Cortex of kidney (tissue), 1 donor: ENCODE measurements around the gene AKAP8.
"Not testable (repeated sequence)": the region's sequence is repeated elsewhere in the genome, so short reads cannot be mapped to it uniquely, and the experiment has no call there.

Experiments used
- DNase-seq: peaks from one replicate; lab custom pipeline; 2025; lab: John Stamatoyannopoulos, UW

Gene AKAP8

DNA sequence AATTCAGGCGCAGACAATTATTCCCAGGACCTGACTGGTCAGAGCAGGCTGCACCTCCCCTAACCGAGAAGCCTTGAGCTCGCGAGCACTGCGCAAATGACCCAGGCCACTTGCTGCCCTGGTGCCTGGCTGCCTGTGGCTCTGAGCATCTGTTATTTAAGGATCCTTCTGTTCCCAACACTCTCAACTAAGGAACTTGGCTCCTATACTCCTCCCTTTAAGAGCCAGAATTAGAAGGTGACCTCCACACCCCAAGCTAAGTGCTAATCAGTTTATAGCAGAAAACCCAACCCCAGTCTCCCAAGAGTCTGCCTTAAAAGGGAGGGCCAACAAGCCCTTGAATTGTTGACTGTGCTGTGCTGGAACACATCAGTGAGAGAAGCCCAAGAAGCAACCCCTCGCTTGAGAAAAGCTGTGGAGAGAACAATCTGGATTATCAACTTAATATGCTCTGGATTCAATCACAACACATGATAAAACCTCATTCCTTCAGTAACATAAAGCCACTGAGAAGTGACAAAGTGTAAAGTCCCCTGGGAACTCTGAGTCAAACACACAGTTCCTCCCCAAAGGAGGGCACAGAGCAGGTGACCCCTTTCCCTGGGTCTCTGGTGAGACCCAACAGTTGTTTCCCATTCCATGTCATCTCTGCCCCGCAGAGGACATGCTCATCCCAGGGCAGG lies 24.7 kb upstream of the AKAP8 start:
- DNase-seq: no peak

DNA sequence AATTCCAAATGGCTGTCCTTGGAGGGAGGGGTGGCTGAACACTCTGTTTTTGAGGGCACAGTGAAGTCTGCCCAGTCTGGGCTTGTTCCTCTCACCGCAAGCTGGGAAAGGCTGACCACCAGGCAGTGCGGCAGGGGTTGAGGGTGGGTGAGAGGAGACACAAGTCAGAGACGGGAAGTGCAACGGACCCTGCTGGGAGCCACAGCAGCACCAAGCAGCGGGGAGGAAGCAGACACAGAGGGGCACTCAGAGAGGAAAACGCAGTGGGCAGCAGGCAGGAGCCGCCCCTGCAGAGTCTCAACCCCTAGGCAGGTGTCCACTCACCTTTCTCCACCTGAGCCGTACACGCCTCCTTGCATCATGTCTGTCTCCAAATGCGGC lies 23.6 kb upstream of the AKAP8 start:
- no peak for DNase-seq

DNA sequence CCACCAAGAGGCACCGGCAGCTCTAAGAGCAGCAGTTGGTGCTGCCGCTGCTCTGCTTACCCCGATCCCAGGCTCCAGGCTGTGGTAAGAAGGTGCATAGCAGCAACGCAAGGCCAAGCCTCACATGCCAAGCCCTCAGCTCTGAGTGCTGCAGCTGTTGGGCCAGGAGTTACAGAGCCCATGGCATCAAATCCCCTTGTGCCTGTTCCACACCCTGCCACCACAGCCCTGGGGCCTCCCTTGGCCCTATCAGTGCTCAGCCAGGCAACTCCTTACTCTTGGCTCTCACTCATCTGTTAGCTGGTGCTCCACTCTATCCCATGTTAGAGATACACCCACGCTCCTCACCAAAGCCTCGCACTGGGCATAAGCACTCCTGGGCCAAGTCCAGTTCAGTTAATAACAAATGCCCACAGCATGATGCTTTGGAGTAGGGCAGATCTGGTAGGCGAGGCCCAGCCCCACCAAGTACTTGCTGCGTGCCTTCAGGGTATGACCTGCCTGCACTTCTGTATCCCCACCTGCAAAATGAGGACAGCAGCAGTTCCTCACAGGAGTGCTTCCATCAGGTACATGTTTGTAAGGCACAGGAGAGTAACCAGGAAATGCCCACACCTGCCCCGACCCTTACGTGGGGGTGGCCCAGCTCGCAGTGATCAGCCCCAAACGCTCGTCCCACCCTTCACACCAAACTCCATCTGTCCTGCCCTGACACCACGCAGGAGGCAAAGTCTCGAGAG lies 23.0 kb upstream of the AKAP8 start:
- DNase-seq: no peak

DNA sequence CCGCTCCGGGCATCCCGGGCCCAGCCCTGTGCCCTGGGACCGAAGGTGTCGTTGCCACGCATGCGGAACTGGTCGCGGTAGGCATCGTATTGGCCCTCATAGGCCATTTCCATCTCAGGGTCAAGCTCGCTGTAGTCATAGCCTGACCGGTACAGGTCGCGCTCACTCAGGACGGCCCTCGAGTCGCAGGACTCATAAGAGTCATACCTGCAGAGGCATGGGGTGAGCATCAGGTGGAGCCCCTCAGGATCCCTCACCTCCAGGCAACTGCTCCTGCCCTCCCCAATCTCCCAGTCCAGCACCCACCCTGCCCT lies 21.8 kb upstream of the AKAP8 start:
- DNase-seq: no peak

DNA sequence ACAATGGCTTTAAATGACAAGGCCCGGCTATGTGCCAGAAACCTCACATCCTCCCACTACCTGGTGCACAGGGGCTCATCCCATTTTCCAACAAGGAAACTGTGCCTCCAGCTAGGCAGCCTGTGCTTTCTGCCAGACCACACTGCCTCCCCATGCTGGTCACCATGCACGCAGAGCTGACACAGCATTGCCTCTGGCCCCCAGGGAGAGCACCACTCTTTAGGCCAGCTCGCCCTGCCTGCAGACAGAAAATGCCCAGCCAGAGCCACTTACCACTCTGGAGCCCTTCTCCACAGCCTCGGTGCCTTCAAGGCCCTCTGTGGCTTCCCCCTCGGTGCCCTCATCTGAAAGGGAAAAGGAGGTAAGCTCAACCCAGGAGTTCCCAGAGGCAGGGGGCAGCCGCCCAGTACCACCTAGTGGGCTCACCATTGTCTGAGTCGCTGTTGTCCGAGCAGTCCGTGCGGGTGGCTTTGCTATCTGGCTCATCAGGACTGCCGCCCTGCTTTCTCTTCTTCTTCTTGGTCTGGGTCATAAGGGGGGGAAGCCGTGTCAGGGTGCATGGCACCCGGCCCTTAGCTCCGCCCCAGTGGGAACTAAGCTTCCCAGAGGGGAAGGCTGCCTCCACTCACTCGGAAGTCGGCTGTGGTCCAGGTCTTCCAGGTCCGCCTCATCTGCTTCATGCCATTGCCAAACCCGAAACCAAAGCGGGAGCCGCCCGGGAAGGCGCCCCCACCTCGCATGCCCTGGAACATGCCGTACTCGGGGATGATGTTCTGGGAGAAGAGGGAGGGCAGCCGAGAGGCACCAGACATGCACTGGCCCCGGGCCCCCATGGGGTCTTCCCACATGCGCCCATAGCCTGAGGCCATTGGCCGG lies 21.2 kb upstream of the AKAP8 start:
- DNase-seq: no peak

DNA sequence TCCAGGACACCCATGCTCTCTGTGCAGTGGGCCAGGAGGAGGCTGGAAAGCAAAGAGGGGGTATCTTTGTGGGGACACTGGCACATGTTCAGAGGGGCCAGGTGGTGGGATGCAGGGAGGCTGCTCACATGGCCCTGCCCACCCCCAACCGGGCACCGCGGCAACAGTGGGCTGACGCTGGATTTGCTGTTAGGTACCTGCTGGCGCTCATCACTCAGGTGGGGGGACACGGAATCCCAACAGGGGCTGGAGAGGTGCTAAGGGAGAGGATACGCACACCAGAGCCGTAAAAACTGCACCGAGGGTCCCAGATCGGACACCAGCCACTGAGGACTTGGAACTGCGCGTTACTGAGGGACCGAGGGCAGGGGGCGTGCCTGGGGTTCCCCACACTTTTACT lies 20.0 kb upstream of the AKAP8 start:
- no peak for DNase-seq

DNA sequence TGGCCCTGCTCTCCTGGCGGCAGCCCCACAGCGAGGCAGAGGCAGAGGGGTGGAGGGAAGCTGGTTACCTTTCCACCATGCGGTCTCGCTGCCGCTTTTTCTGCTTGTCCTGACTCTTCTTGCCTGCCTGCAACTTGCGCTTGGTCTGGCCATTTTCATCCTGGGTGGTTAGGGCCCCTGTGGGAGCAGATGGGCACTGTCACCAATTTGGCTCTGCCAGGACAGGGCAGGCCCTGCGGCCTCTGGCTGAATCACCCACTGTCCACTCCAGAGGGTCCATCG lies 19.6 kb upstream of the AKAP8 start:
- no peak for DNase-seq

DNA sequence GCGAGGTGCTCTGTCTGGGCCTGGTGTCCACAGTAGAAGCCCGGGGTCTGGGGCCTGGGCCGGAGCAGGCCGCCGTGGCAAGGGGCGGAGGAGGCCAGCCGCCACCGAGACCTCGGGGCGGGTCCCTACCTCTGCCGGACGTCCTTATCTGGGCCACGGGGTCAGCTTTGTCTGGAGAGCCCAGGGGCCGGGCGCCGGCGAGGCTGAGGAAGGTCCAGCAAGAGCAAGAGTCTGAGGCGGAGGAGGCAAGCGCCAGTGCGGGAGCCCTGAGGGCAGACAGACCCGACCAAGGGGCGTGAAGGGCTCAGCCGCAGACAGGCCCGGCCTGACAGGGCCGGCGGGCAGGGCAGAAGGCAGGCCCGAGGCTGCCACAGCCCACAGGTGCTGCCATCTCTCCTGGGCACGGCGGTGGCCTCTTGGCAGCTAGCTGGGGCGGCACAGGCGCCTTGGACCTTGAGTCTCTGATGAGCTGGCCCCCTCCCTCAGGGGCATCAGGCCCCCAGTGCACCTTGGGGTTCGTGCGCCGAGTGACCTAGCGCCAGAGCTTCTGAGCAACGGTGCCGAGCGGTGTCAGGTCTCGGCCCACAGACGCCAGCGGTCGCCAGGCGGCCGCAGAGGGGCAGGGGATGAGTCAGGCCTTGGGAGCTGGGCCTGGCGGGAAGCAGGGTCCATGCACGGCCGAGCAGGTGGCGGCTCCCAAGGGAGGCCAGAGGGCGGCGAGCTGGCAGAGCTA lies 19.1 kb upstream of the AKAP8 start:
- no peak for DNase-seq

DNA sequence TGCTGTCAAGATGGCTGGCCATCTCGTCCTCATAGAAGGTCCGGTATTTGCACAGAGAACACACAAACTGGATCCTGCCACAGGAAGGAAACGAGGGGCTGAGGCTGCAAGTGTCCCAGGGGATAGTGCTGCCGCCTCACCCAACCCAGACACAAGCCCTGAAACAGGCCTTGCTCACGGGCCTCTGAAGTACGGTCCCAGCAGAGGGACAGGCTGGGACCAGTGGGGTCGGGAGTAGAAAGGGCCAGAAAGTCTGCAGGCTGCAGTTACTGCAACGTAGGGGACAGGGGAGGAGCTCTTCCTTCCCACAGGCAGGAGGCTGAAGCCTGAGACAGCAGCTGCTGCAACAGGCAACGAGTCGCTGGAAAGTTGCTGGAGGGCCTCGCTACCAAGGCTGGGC lies 18.2 kb upstream of the AKAP8 start:
- DNase-seq: no peak

DNA sequence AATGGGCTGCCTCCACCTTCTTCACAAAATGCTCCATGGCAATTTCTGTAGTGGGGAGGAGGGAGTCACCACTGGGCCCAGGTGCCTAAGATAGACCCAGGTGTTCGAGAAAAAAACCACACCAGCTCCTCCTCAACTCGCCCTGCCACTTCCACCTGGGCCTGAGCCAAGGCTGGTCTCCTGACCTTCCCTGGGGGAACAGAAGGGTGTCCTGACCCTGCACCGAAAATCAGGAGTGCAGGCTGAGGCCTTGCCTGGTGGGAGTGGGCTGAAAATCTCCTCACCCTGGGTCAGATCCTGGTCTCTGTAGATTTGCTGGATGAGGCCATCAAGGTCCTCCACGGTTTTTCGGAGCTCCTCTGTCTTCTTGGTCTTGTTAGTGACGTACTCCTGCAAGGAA lies 17.6 kb upstream of the AKAP8 start:
- no peak for DNase-seq

DNA sequence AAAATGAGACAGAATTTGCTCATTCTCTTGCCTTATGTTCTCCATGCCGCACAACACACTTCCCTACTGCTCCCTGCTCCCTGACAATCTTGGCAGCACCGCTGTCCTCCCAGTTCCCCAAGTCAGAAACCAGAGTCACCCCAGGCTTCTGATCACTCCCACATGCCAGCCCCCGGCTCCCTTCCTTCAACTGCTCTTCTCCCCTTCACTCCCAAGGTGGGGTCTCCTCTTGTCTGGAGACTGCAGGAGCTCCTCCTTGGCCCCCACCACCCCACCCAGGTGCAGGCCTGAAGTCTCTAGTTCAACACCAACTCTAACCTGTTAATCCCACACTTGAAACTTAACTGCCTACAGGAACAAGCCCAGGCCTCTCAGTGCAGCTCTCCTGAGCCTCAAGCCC lies 16.8 kb upstream of the AKAP8 start:
- no peak for DNase-seq

DNA sequence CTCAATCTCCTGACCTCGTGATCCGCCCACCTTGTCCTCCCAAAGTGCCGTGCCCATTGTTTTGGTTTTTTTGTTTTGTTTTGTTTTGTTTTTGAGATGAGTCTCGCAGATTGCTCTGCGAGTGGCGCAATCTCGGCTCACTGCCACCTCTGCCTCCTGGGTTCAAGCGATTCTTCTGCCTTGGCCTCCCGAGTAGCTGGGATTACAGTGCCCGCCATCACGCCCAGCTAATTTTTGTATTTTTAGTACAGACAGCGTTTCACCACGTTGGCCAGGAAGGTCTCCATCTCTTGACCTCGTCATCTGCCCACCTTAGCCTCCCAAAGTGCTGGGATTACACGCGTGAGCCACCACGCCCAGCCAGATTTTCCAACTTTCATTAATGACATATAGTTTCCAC lies 15.7 kb upstream of the AKAP8 start:
- DNase-seq: not testable (repeated sequence)

DNA sequence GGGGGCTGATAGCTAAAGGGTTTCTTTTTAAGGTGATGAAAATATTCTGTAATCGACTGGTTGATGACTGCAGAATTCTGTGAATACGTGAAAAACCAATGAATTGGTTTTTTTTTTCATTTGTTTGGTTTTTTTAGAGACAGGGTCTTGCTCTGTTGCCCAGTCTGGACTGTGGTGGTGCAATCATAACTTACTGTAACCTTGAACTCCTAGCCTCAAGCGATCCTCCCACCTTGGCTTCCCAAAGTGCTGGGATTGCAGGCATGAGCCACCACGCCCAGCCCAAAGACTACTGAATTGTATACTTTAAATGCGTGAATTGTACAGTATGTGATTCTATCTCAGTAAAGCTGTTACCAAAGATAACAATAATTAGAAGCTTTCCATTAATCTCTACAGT lies 14.8 kb upstream of the AKAP8 start:
- DNase-seq: no peak

DNA sequence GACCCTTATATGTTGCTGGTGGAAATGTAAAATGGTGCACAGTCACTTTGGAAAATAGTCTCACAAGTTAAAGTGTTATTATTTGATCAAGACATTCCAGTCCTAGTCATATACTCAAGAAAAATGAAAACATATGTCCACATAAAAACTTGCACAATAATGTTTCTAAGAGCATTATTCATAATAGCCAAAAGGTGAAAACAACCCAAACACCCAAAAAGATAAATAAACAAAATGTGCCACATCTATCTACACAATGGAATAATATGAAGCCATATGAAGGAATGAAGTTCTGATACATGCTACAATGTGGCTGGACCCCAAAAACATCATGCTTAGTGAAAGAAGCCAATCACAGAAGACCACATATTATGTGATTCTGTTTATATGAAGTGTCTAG lies 14.4 kb upstream of the AKAP8 start:
- no peak for DNase-seq

DNA sequence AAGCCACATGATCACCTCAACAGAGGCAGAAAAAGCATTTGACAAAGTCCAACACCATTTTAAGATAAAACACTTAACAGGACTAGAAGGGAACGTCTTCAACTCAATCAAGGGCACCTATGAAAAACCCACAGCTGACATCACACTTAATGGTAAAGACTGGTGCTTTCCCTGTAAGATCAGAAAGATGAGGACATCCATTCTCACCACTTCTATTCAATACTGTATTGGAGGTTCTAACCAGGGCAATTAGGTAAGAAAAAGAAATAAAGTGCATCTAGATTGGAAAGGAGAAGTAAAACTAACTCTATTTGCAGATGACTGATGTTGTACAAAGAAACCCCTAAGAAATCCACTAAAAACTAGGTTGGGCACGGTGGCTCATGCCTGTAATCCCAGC lies 11.2 kb upstream of the AKAP8 start:
- no peak for DNase-seq

DNA sequence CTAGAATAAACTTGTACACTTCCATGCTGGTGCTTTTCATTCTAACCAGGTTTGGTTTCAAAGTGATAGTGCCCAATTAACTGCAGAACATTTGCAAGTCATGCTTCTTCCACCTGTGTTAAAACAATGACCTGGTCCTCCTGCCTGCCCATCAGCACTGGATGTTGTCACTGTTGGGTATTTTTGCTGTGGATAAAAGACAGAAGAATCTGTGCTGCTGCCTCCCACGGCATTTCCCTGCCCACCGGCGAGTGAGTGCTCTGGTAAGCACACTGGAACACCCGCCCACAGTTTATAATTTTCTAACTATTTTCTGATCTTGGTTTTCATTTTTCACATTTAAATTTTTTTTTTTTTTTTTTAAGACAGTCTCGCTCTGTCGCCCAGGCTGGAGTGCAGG lies 2.3 kb upstream of the AKAP8 start:
- no peak for DNase-seq

DNA sequence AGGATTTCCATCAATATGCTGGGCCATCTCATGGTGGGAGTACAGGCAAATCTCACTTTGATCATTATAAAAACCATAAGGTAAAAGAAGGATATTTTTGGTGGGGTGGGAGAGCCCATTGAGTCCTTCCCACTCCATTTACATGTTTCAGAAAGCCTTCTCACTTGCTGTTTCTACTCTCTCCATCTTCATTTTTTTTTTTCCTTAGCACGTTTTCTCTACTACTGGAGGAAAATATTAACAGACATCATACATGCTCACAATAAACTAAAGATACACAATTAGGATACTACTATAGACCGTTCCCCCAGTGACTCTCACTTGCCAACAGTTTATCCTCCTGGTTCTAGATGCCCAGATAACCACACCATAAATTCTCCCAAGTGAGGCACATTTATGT lies 1.8 kb upstream of the AKAP8 start:
- DNase-seq: no peak

DNA sequence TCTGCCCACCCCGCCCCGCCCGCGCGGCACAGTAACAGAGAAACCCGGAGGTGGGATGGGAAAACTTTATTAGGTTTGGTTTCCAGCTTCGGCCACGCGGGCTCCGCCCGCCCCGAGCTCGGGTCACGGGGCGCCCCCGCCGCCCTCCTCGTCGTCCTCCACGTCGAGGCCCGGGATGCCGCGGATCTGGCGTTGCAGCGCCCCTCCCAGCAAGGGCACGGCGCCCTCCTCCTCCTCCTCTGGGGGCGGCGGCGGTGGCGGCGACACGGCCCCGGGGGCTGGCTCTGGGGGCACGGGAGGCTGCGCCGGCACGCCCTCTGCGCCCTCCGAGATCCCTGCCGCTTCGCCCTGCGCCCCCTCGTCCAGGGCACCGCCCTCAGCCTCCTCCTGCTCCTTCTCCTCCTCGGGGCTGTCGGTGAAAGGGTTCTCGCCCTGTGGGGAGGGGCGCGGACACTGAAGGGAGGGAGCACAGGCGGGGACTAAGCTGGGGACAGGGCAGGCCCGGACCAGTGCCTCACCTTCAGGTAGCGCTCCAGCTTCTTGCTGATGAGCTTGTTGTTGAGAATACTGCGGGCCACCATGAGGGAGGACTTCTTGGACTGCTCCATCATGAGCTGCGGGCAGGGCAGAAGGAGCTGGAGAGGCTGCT lies 536 bp upstream of the AKAP8 start:
- DNase-seq: no peak

DNA sequence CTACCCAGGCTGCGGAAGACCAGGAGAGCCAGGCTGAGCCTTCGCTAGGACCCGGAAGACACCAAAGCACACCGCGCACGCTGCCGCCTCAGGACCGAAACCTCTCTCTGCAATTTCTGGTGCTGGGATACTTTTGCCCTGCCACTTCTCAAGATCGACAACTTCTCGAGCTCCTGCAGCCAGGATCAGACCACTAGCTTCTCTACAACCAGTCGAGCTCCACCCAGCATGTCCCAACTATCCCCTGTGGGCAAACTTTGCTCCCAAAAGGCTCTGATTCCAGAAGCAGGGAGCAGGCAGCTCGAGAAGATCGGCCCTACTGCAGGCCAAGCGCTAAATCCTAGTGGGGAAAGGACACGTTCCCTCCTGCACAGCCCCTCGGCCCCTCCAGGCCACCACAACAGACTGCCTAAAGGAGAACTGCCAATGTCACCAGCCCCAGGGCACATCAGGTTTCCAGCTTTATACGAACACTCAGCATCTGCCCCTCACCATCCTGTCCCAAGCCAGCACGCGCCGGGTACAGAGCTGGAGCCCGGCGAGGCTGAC lies 979 bp downstream of the AKAP8 start:
- no peak for DNase-seq

DNA sequence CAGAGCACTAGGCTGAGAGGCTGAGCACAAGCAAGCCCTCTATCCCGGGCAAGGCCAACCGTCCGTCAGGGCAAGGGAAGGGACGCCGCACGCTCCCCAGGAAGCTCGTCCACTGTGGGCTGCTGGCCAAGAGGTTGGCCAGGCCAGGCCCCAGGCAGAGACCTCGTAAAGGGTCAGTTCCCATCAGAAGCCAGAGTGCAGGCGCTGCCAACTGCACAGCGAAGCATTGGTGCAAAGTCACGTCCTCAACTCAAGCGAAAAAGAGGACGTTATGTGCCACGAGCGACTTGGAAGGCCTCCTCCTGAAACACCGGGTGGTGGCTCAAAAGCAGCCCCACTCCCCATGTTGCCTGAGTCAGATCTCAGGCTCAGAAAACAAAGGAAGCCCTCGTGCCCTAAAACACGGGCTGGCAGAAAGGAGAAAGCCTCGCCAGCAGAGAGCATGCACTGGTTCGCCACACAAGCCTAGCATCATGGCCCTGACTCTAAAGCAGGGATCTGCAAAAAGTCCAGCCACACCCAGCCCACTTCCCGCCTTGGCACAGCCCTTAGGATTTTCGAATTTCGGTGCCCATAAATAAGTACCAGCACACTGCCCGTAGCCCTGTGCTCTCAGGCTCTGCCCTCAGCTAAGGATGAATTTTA lies 4.7 kb downstream of the AKAP8 start:
- no peak for DNase-seq

DNA sequence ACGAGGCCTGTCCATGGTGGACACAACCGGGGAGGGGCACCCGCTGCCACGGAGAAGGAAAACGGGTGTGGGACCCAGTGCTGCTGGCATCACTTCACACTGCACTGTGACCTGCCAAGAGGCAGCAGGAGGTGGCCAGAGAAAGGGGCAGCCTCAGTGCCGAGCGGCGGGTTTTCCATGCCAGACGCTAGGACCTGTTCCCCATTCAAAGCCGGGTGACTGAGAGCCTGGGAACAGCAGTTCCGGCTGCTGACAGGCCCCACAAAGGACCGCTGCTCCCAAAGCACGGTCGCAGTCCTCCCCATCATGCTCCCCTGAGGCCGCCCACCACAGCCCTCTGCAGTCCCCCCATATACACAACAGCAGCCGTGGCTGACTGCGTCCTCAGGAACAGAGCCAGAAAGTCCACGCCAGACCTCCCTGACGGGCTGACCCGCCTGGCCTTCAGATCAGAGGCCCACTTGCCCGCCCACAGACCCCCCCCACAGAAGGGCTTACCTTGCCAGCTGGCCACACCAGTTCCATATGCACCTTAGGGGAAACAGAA lies 5.4 kb downstream of the AKAP8 start:
- no peak for DNase-seq
